Liver (tissue), 9 donors: Measurements from ENCODE around the gene OR10G8. TPM values are rescaled to one million over a fixed set of nuclear protein-coding genes. Genes with fewer than 3 reads are reported as not detected.

Source experiments
- DNase-seq: peaks from one replicate; pipeline ENCODE4 v3.0.0-alpha.2; 2017; ENCODE audit warnings: low spot score
- H3K27ac ChIP-seq, 2 donors: one replicate each; pipeline ENCODE4 v1.7.0; 2013; ENCODE audit warnings: inconsistent platforms in 2 of 2, low read length in 2 of 2, control low read depth in 1 of 2, low read depth in 1 of 2, mild to moderate bottlenecking in 1 of 2
- H3K27me3 ChIP-seq, 4 donors: one replicate each; pipeline versions ENCODE4 v1.6.1 to v1.7.0; 2013; ENCODE audit warnings: low read length in 3 of 4, inconsistent platforms in 1 of 4, mild to moderate bottlenecking in 1 of 4, moderate library complexity in 1 of 4; ENCODE audit not compliant: control insufficient read depth in 4 of 4, insufficient read depth in 4 of 4
- H3K36me3 ChIP-seq, 4 donors: one replicate each; pipeline versions ENCODE4 v1.6.1 to v1.7.0; 2013; ENCODE audit warnings: low read length in 3 of 4, mild to moderate bottlenecking in 3 of 4, low read depth in 1 of 4, moderate library complexity in 1 of 4; ENCODE audit not compliant: control insufficient read depth in 4 of 4, insufficient read depth in 3 of 4
- H3K4me1 ChIP-seq, 4 donors: one replicate each; pipeline versions ENCODE4 v1.6.1 to v1.7.0; 2013; ENCODE audit warnings: low read length in 3 of 4, mild to moderate bottlenecking in 3 of 4, moderate library complexity in 1 of 4; ENCODE audit not compliant: control insufficient read depth in 4 of 4, insufficient read depth in 4 of 4
- H3K4me3 ChIP-seq, 3 donors: one replicate each; pipeline versions ENCODE4 v1.6.1 to v1.7.0; 2013; ENCODE audit warnings: low read length in 3 of 3, control low read depth in 1 of 3, low read depth in 1 of 3, mild to moderate bottlenecking in 1 of 3
- H3K9ac ChIP-seq, 2 donors: one replicate each; pipeline ENCODE4 v1.7.0; 2013; ENCODE audit warnings: low read length in 2 of 2, mild to moderate bottlenecking in 2 of 2, moderate library complexity in 2 of 2, control low read depth in 1 of 2, low read depth in 1 of 2
- H3K9me3 ChIP-seq, 4 donors: one replicate each; pipeline versions ENCODE4 v1.6.1 to v1.7.0; 2013; ENCODE audit warnings: low read length in 3 of 4; ENCODE audit not compliant: control insufficient read depth in 4 of 4
- ATF3 ChIP-seq: IDR thresholded peaks from 2 replicates; pipeline ENCODE4 v1.6.1; 2016; ENCODE audit warnings: antibody characterized with exemption
- CTCF ChIP-seq: fragments of 150-350 bp; IDR thresholded peaks from 2 replicates; pipeline ENCODE4 v1.5.1; 2017; ENCODE audit warnings: improper control_type of control experiment, low read depth, low read length; ENCODE audit not compliant: missing input control
- EGR1 ChIP-seq, 2 donors: IDR thresholded peaks; 2 replicates each; pipeline ENCODE4 v1.6.1; 2016 to 2018; ENCODE audit warnings: antibody characterized with exemption in 2 of 2, low read depth in 2 of 2
- FOXA2 ChIP-seq: IDR thresholded peaks from 2 replicates; pipeline ENCODE4 v1.6.1; 2016; ENCODE audit warnings: antibody characterized with exemption
- HNF4A ChIP-seq, 2 donors: conservative IDR thresholded peaks; 2 replicates each; pipeline ENCODE4 v1.6.1; 2016; ENCODE audit warnings: antibody characterized with exemption in 2 of 2, mild to moderate bottlenecking in 2 of 2
- HNF4G ChIP-seq: IDR thresholded peaks from 2 replicates; pipeline ENCODE4 v1.6.1; 2016; ENCODE audit warnings: antibody characterized with exemption
- NR2F2 ChIP-seq: IDR thresholded peaks from 2 replicates; pipeline ENCODE4 v1.6.1; 2016; ENCODE audit warnings: antibody characterized with exemption
- RAD21 ChIP-seq, 2 donors: IDR thresholded peaks; 2 replicates each; pipeline ENCODE4 v1.6.1; 2016; ENCODE audit warnings: antibody characterized with exemption in 2 of 2, mild to moderate bottlenecking in 2 of 2
- REST ChIP-seq: IDR thresholded peaks from 2 replicates; pipeline ENCODE4 v1.6.1; 2016; ENCODE audit warnings: antibody characterized with exemption, mild to moderate bottlenecking
- RXRA ChIP-seq, 2 donors: IDR thresholded peaks; 2 replicates each; pipeline ENCODE4 v1.6.1; 2017 to 2018; ENCODE audit warnings: antibody characterized with exemption in 2 of 2, mild to moderate bottlenecking in 1 of 2
- SP1 ChIP-seq: IDR thresholded peaks from 2 replicates; pipeline ENCODE4 v1.6.1; 2018; ENCODE audit warnings: antibody characterized with exemption, mild to moderate bottlenecking
- YY1 ChIP-seq: IDR thresholded peaks from 2 replicates; pipeline ENCODE4 v1.6.1; 2016; ENCODE audit warnings: antibody characterized with exemption, mild to moderate bottlenecking
- ZBTB33 ChIP-seq: IDR thresholded peaks from 2 replicates; pipeline ENCODE4 v1.6.1; 2016; ENCODE audit warnings: antibody characterized with exemption
- WGBS: extraction: QIAGEN DNeasy Blood & Tissue Kit; methylation state at CpG from one replicate; pipeline ENCODE4 v1.1.7; 2013; 5-methylcytosine and 5-hydroxymethylcytosine counted together
- polyA plus RNA-seq, 2 donors: library from polyadenylated mRNA; stranded (reverse) in 1 of 2; unstranded in 1 of 2; fragments of 200-250 nt in 1 of 2; fragments of >200 nt in 1 of 2; fragmentation: Nextera tagmentation in 1 of 2; extraction: Ambion mirVana in 1 of 2; gene quantifications; one replicate each; pipeline versions ENCODE4 v1.2.1 to v1.2.3, GENCODE V29; 2013 to 2015
- total RNA-seq, 2 donors: library from RNA; depleted of rRNA; stranded (reverse); fragments of >200 nt; gene quantifications; one replicate each; pipeline ENCODE4 v1.2.3, GENCODE V29; 2014
- donor health status: healthy.
- donor health status: healthy.
- donor health status: healthy.
- donor health status: healthy.
- donor health status: healthy.

Gene OR10G8
- total and polyA plus RNA-seq, 4 donors, result not detected

- Histone ChIP-seq H3K36me3 (no peaks in the 10 kb centered on the region), H3K4me1 (peaks cover 0 to 12% (median 3%) of the 10 kb centered on the region in 4 donors), H3K4me3 (no peak overlapping the region), H3K9ac (no peak overlapping the region), H3K9me3 (no peaks in the 10 kb centered on the region), H3K27ac (no peak overlapping the region), H3K27me3 (peaks cover 0 to 11% (median 4%) of the 10 kb centered on the region in 4 donors)
- 87% methylated on average over 8 of the region's 8 CpGs for WGBS
- no peak for DNase-seq
- TF ChIP-seq NR2F2, result no peak
- no peak for TF ChIP-seq EGR1 (IDR thresholded peaks at IDR 0.05; ENCODE audit: low read depth in 2 of 2)
- TF ChIP-seq SP1, result no peak
- TF ChIP-seq RAD21 (IDR thresholded peaks at IDR 0.05), result no peak
- no peak for TF ChIP-seq CTCF
- TF ChIP-seq FOXA2, result no peak
- TF ChIP-seq REST, result no peak
- no peak for TF ChIP-seq HNF4G
- no peak for TF ChIP-seq HNF4A (conservative IDR thresholded peaks at IDR 0.05)
- TF ChIP-seq YY1, result no peak
- TF ChIP-seq ZBTB33, result no peak
Observed at GRCh38 chr11:124072147-124072546, 45.5 kb downstream of the OR10G8 start.

GRCh38 chr11:124074554-124074953, 48.0 kb downstream of the OR10G8 start:
- no peak for TF ChIP-seq EGR1 (IDR thresholded peaks at IDR 0.05; ENCODE audit: low read depth in 2 of 2)
- TF ChIP-seq HNF4G, result no peak
- no peak for TF ChIP-seq ATF3
- no peak for TF ChIP-seq RXRA (IDR thresholded peaks at IDR 0.05)
- no peak for TF ChIP-seq HNF4A (conservative IDR thresholded peaks at IDR 0.05)
- no peak for DNase-seq
- no peak overlapping the region for H3K9ac ChIP-seq
- H3K4me3 ChIP-seq, result no peak overlapping the region
- no peak overlapping the region for H3K27ac ChIP-seq
- H3K9me3 ChIP-seq, result no peaks in the 10 kb centered on the region
- peaks cover 0 to 8% (median 5%) of the 10 kb centered on the region in 4 donors for H3K27me3 ChIP-seq
- 96% methylated on average over 5 of the region's 5 CpGs for WGBS
- H3K4me1 ChIP-seq, result peaks cover 0 to 9% (median 3%) of the 10 kb centered on the region in 4 donors
- H3K36me3 ChIP-seq, result no peaks in the 10 kb centered on the region
